HL-60/S4 (cell line): ENCODE data around the gene RMDN3.

Source experiments
- in situ Hi-C: fragments of 300-500 bp; cut with MboI; formaldehyde crosslinking; loops from 2 replicates; pipeline ENCODE4 v1.14.3; 2022; ENCODE audit warnings: low sequenced_read_pairs

RMDN3 gene

GRCh38 chr15:40773902-40774301 is 18.8 kb upstream of the RMDN3 start:
- in situ Hi-C loops: no loop called here

- in situ Hi-C loops: no loop called here
These were observed 18.4 kb upstream of the RMDN3 start for GRCh38 chr15:40773496-40773895.

- in situ Hi-C loops: no loop called here
These were observed 17.0 kb upstream of the RMDN3 start for GRCh38 chr15:40772014-40772413.

GRCh38 chr15:40771242-40771641 is 16.2 kb upstream of the RMDN3 start:
- in situ Hi-C loops: no loop called here

- in situ Hi-C loops: no loop called here
These were observed 15.2 kb upstream of the RMDN3 start for GRCh38 chr15:40770147-40770721.

- in situ Hi-C loops: no loop called here
These were observed 14.5 kb upstream of the RMDN3 start, which contains the start of gene C15orf62 for GRCh38 chr15:40769274-40770146. Gene C15orf62, plus strand, starts transcription at chr15:40769980. Its CDS starts 516 bp downstream, at chr15:40770496.

GRCh38 chr15:40768521-40769273 is 13.6 kb upstream of the RMDN3 start:
- in situ Hi-C loops: no loop called here

GRCh38 chr15:40767838-40768500 is 12.9 kb upstream of the RMDN3 start:
- in situ Hi-C loops: no loop called here

GRCh38 chr15:40766906-40767837 is 12.1 kb upstream of the RMDN3 start:
- in situ Hi-C loops: no loop called here

GRCh38 chr15:40766194-40766815 is 11.3 kb upstream of the RMDN3 start:
- in situ Hi-C loops: no loop called here

- in situ Hi-C loops: no loop called here
These were observed 9.6 kb upstream of the RMDN3 start for GRCh38 chr15:40764629-40765103.

GRCh38 chr15:40763801-40764628 is 9.0 kb upstream of the RMDN3 start, which contains the start of gene GCHFR:
Gene GCHFR, plus strand, starts transcription at chr15:40764068. Its CDS starts 113 bp downstream, at chr15:40764181.
- in situ Hi-C loops: no loop called here

GRCh38 chr15:40762919-40763800 is 8.1 kb upstream of the RMDN3 start:
- in situ Hi-C loops: no loop called here

- in situ Hi-C loops: no loop called here
These were observed 4.9 kb upstream of the RMDN3 start for GRCh38 chr15:40759961-40760360.

GRCh38 chr15:40756938-40757337 is 1.9 kb upstream of the RMDN3 start:
- in situ Hi-C loops: no loop called here

GRCh38 chr15:40755812-40756208 is 756 bp upstream of the RMDN3 start:
- in situ Hi-C loops: no loop called here

GRCh38 chr15:40754574-40754882 is 526 bp downstream of the RMDN3 start:
- in situ Hi-C loops: no loop called here

GRCh38 chr15:40751745-40752144 is 3.3 kb downstream of the RMDN3 start:
- in situ Hi-C loops: no loop called here
